Naive thymus-derived CD8-positive, alpha-beta T cell (primary cell): Measurements from ENCODE around the gene PTBP3. TPM values are rescaled to one million over a fixed set of nuclear protein-coding genes. Genes with fewer than 3 reads are reported as not detected.
"Not testable (repeated sequence)": the region's sequence is repeated elsewhere in the genome, so short reads cannot be mapped to it uniquely, and the experiment has no call there.

ENCODE experiments used
- ATAC-seq, 2 donors: fragments of 150-1000 bp; cut with Tn5 transposase in 1 of 2; sonication (Bioruptor Pico), chemical (Tn5 transposase) in 1 of 2; 1 replicate in 1 of 2; 2 replicates in 1 of 2; pipeline ENCODE4 v1.10.0; 2021; ENCODE audit warnings: mild to moderate bottlenecking in 2 of 2, moderate library complexity in 2 of 2
- POLR2A ChIA-PET: fragments of 350-600 bp; sonication (Branson Sonifier 250); formaldehyde crosslinking; loops from one replicate; lab custom pipeline; 2021; ENCODE audit warnings: antibody characterized with exemption; lab: Charles Lee
- DNase-seq, 10 donors: peaks; one replicate each; pipeline versions ENCODE4 v3.0.0 to v3.0.0-alpha.2; 2020 to 2022
- H3K27ac Mint-ChIP-seq, 10 donors: one replicate each; pipeline ENCODE4 v1.8.0; 2020 to 2022; ENCODE audit warnings: mild to moderate bottlenecking in 10 of 10, mixed read lengths in 10 of 10, moderate library complexity in 4 of 10, inconsistent platforms in 1 of 10
- H3K27me3 Mint-ChIP-seq, 5 donors: one replicate each; pipeline ENCODE4 v1.8.0; 2021 to 2022; ENCODE audit warnings: mixed read lengths in 5 of 5
- H3K36me3 Mint-ChIP-seq, 3 donors: one replicate each; pipeline ENCODE4 v1.8.0; 2020 to 2022; ENCODE audit warnings: mixed read lengths in 3 of 3, mild to moderate bottlenecking in 2 of 3, inconsistent platforms in 1 of 3
- H3K4me1 Mint-ChIP-seq, 4 donors: one replicate each; pipeline ENCODE4 v1.8.0; 2021 to 2022; ENCODE audit warnings: mixed read lengths in 4 of 4
- H3K4me3 Mint-ChIP-seq, 10 donors: one replicate each; pipeline ENCODE4 v1.8.0; 2020 to 2022; ENCODE audit warnings: mild to moderate bottlenecking in 10 of 10, mixed read lengths in 10 of 10, moderate library complexity in 6 of 10, inconsistent platforms in 1 of 10
- H3K9me3 Mint-ChIP-seq, 9 donors: one replicate each; pipeline ENCODE4 v1.8.0; 2020 to 2022; ENCODE audit warnings: mixed read lengths in 9 of 9, mild to moderate bottlenecking in 3 of 9, inconsistent platforms in 1 of 9, moderate library complexity in 1 of 9
- polyA plus RNA-seq, 3 donors: library from polyadenylated mRNA; unstranded; fragments of 300-500 nt; fragmentation: Illumina TruSeq; gene quantifications; one replicate each; pipeline ENCODE4 v1.2.3, GENCODE V29; 2021
- total RNA-seq, 8 experiments: library from RNA in 2 of 8; stranded (reverse) in 2 of 8; gene quantifications; one replicate each; pipeline ENCODE4 v1.2.3 and lab custom pipeline; 2021 to 2026

The PTBP3 gene
- total and polyA plus RNA-seq, 5 experiments from 2014 or later = 32.1 to 123 (median 51.0) TPM

DNA sequence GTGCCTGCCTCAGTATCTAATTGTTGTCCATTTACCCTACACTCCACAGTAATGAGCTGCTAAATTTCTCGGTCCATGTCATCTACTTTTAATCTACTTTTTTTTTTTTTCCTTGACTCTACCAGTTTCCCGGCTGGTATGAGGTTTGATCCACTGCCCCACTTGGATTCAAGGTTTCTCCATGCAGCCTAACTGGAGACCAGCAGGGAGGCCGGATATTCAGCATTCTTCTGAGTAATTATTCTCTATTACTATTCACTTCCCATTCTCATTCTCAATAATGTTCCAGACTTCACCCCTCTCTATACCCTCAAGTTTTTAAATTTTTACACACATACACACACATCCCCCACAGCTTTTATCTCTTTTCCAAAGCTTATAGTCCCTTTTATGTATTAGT is 107.3 kb downstream of the PTBP3 start:
- peaks cover 0 to 5% (median 2%) of the 10 kb centered on the region in 4 donors for H3K4me1 Mint-ChIP-seq
- peak overlapping the region in 1 of 10 donors; percentile 70 for H3K27ac Mint-ChIP-seq
- peaks cover 5 to 91% (median 47%) of the 10 kb centered on the region in 3 donors for H3K36me3 Mint-ChIP-seq
- DNase-seq (no peak), ATAC-seq (no peak)
- POLR2A ChIA-PET = no interaction called here
- H3K27me3 Mint-ChIP-seq = no peaks in the 10 kb centered on the region
- H3K4me3 Mint-ChIP-seq = no peak overlapping the region
- no peaks in the 10 kb centered on the region for H3K9me3 Mint-ChIP-seq

DNA sequence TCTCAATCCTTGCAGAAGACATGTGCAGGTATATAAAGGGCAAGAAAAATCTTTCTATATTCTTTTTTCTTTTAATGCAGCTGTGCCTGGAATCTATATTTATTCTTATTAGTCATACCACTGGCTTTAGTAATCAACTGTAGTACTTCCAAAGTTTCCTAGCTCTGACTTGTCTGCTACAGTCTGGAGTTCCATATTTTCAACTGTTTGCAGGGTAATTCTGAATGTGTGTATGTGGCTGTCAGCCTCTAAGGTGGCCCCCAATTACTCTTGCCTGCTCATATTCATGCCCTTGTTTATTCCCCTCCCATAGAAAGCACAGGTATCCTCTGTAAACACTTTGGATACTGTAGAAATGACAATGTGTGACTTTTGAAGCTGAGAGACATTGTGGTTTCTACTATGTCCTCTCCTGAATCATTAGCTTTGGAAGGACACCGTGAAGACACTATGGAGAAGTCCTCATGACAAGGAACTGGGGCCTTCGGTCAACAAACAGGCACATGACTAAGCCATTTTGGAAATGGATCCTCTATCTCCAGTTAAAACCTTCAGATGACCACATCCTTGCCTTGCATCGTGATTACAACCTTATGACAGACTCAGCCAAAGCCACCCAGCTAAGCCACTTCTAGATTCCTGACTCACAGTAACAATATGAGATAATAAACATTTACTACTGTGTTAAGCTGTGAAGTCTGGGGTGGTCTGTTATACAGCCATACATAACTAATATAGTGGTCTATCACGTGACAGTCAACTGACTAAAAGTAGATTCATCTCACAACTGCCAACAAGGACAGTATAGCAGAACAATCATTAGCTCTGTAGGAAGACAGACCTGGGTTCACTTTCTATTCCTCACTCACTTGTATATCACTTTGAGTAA is 108.8 kb downstream of the PTBP3 start:
- H3K4me3 Mint-ChIP-seq = no peak overlapping the region
- POLR2A ChIA-PET = interaction anchor here (0.5 to 1.0 kb wide), 4 partner anchors 12 to 638 kb away, joined by 3 to 6 read pairs (median 4); no protein-coding TSS in a partner anchor
- no peaks in the 10 kb centered on the region for H3K27me3 Mint-ChIP-seq
- DNase-seq (no peak), ATAC-seq (no peak)
- H3K9me3 Mint-ChIP-seq = no peaks in the 10 kb centered on the region
- H3K27ac Mint-ChIP-seq = peak overlapping the region in 1 of 10 donors; percentile 69
- peaks cover 5 to 88% (median 48%) of the 10 kb centered on the region in 3 donors for H3K36me3 Mint-ChIP-seq
- H3K4me1 Mint-ChIP-seq = peaks cover 2 to 8% (median 5%) of the 10 kb centered on the region in 4 donors

DNA sequence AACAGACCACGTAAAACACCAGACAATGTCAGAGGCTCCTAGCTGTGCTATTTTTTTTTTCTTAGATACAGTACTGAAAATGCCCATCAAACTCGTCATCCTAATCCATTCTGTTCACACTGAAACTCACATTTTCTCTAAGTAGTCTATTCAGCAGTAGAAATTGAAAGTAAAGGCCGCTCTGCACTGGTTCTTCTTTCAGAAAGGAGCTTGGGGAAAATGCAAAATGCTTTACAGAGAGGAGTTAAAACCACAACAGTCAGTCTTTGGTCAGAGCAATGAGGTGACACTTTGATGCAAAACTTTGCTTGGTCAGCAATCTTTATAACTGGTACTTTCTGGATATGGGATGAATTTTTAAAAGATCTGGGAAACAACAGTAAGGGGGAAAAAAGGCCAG is 114.5 kb downstream of the PTBP3 start:
- Mint-ChIP-seq H3K4me3 (peak overlapping the region in 2 of 10 donors; percentile 19 to 26), H3K4me1 (peaks cover 5 to 20% (median 13%) of the 10 kb centered on the region in 4 donors), H3K27me3 (no peaks in the 10 kb centered on the region), H3K27ac (peak overlapping the region in 7 of 10 donors; percentile 6 to 83 (median 49)), H3K36me3 (peaks cover 11 to 77% (median 37%) of the 10 kb centered on the region in 3 donors), H3K9me3 (no peaks in the 10 kb centered on the region)
- POLR2A ChIA-PET = no interaction called here
- ATAC-seq (no peak), DNase-seq (no peak)

DNA sequence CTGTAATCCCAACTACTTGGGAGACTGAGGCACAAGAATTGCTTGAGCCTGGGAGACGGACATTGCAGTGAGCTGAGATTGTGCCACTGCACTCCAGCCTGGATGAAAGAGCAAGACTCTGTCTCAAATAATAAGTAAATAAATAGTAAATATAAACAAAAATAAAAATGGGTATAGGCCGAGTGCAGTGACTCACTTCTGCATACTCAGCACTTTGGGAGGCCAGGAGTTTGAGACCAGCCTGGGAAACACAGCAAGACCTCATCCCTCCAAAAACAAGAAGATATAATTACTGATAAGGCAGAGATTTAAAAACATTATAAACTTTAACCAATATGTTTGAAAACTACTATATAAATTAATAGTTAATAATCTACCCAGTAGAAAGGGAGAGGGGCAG is 120.5 kb downstream of the PTBP3 start:
- Mint-ChIP-seq H3K4me3 (no peak overlapping the region), H3K27ac (no peak overlapping the region), H3K27me3 (no peaks in the 10 kb centered on the region), H3K9me3 (peaks cover 6 to 23% (median 11%) of the 10 kb centered on the region in 9 donors), H3K4me1 (peaks cover 0 to 4% (median 0%) of the 10 kb centered on the region in 4 donors), H3K36me3 (peaks cover 43 to 84% (median 69%) of the 10 kb centered on the region in 3 donors)
- POLR2A ChIA-PET = no interaction called here
- ATAC-seq (no peak), DNase-seq (no peak)

DNA sequence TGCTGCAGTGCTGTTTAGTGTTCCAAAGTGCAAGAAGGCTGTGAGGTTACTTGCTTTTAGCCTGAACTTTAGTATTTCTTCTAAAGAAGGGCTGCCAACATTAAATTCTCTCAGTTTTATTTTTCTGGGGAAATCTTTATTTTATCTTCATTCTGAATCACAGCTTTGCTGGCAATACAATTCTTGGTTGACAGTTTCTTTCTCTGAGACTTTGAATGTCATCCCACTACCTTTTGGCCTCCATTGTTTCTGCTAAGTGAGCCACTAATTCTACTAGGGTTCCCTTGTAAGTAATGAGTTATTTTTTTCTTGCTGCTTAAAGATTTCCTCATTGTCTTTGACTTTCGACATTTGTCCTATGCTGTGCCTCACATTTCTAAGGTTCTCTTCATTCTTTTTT is 126.0 kb downstream of the PTBP3 start:
- Mint-ChIP-seq H3K4me1 (peaks cover 0 to 2% (median 0%) of the 10 kb centered on the region in 4 donors), H3K4me3 (no peak overlapping the region), H3K36me3 (peaks cover 56 to 73% (median 56%) of the 10 kb centered on the region in 3 donors), H3K27ac (no peak overlapping the region), H3K27me3 (no peaks in the 10 kb centered on the region), H3K9me3 (peaks cover 14 to 62% (median 26%) of the 10 kb centered on the region in 9 donors)
- POLR2A ChIA-PET = no interaction called here
- no peak for ATAC-seq
- DNase-seq = no peak

DNA sequence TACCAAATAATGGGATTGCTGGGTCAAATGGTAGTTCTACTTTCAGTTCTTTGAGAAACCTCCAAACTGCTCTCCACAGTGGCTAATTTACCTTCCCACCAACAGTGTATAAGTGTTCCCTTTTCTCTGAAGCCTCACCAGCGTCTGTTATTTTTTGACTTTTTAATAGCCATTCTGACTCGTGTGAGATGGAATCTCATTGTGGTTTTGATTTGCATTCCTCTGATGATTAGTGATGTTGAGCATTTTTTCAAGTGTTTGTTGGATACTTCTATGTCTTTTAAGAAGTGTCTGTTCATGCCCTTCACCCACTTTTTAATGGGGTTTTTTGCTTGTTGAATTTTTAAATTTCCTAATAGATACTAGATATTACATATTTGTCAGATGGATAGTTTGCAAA is 129.9 kb downstream of the PTBP3 start:
- Mint-ChIP-seq H3K9me3 (peaks cover 9 to 57% (median 29%) of the 10 kb centered on the region in 9 donors), H3K27me3 (no peaks in the 10 kb centered on the region), H3K4me3 (no peak overlapping the region), H3K4me1 (peaks cover 0 to 2% (median 0%) of the 10 kb centered on the region in 4 donors), H3K36me3 (peaks cover 18 to 40% (median 33%) of the 10 kb centered on the region in 3 donors), H3K27ac (no peak overlapping the region)
- no peak for DNase-seq
- POLR2A ChIA-PET = no interaction called here
- ATAC-seq = no peak

DNA sequence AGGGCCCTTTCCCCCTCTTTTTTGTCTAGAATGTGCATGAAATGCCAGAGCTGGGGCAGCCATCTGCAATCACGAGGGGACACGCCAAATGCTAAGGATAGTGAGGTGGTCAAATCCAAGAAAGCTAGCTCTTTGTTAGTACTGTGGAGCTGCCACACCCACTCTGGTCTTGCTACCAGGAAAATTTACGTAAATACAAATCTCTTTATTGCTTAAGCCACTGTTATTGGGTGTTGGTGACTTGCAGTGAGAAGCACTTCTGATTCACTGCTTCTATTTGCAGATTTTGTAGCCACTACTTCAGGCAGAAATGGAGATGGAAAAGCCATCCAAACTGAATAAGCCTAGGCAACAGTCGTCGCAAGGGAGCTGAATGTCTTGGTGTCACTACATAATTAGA is 132.7 kb downstream of the PTBP3 start:
- Mint-ChIP-seq H3K4me1 (peaks cover 0 to 2% (median 0%) of the 10 kb centered on the region in 4 donors), H3K9me3 (peaks cover 0 to 29% (median 12%) of the 10 kb centered on the region in 9 donors), H3K4me3 (no peak overlapping the region), H3K36me3 (peaks cover 2 to 14% (median 14%) of the 10 kb centered on the region in 3 donors), H3K27ac (peak overlapping the region in 1 of 10 donors; percentile 3), H3K27me3 (no peaks in the 10 kb centered on the region)
- no peak for ATAC-seq
- no peak for DNase-seq
- POLR2A ChIA-PET = no interaction called here

DNA sequence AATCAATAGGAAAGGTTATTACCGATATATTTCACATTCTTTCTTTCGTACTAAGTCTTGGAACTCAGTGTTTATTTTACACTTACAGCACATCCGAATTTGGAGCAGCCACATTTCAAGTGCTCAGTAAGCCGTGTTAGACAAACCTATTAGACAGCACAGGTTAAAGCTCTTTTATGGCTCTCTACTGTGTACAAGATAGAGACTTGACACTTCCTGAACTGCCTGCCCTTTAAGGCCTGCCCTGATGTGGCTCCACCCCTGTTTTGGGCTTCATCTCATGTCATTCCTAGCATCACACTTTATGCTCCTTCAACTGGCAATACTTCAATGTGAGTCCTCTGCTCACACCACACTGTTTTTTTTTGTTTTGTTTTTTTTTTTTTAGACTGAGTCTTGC is 134.8 kb downstream of the PTBP3 start:
- DNase-seq = no peak
- no peak for ATAC-seq
- H3K9me3 Mint-ChIP-seq = peaks cover 0 to 18% (median 5%) of the 10 kb centered on the region in 9 donors
- H3K4me3 Mint-ChIP-seq = no peak overlapping the region
- H3K4me1 Mint-ChIP-seq = peaks cover 0 to 2% (median 0%) of the 10 kb centered on the region in 4 donors
- peak overlapping the region in 1 of 10 donors; percentile 62 for H3K27ac Mint-ChIP-seq
- peaks cover 2 to 7% (median 5%) of the 10 kb centered on the region in 3 donors for H3K36me3 Mint-ChIP-seq
- H3K27me3 Mint-ChIP-seq = no peaks in the 10 kb centered on the region
- POLR2A ChIA-PET = no interaction called here

DNA sequence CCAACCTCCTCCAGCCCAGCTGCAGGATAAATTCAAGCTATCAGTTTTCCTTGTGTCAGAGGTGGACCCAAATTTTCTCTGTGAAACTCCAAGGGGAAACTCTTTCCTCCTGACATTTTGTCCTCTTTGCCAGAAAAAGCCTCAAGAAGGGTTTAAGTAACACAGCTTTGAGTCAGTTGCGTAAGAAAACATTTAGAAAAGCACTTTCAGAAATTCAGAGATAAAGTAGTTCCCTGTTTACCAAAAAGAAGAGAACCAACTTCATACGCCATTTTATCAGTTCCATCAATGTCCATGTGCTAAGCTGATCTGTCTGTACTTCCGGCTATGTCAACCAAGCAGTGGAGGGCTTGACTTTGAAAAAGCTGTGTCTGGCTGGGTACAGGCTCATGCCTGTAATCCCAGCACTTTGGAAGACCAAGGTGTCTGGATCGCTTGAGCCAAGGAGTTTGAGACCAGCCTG is 138.4 kb downstream of the PTBP3 start:
- Mint-ChIP-seq H3K9me3 (peaks cover 0 to 2% (median 0%) of the 10 kb centered on the region in 9 donors), H3K4me1 (peaks cover 0 to 2% (median 0%) of the 10 kb centered on the region in 4 donors), H3K4me3 (no peak overlapping the region), H3K27ac (peak overlapping the region in 2 of 10 donors; percentile 47 to 55), H3K27me3 (no peaks in the 10 kb centered on the region), H3K36me3 (peaks cover 0 to 7% (median 4%) of the 10 kb centered on the region in 3 donors)
- POLR2A ChIA-PET = no interaction called here
- ATAC-seq (no peak), DNase-seq (no peak)

DNA sequence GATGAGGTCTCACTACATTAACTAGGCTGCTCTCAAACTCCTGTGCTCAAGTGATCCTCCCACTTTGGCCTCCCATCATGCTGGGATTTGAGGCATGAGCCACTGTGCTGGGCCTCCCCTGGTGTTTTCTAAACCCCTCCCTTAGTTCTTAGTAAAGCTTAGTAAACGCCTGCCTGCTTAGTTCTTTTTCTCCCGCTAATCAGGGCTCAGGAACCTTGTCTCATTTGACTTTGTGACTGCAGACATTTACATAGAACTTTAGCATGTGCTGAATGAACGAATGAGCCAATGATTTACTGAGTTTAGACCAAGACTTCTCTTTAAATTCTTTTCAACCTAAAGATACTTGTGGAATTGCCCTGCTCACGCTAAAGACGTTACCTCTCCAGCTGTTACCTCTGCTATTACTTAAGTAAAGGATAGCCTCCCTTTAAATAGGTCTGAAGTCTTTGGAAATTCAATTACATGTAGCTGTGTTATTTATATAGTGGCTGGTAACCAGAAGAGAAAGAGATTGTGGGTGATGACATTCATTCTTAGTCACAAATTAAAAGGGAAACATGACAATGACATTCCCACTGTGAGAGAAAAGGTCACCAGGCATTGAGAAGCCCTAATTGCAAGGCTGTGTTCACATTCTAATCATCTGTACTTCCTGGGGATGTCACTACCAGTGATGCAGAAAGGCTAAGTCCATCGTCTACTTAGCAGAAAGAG is 139.7 kb downstream of the PTBP3 start:
- Mint-ChIP-seq H3K36me3 (peaks cover 0 to 7% (median 4%) of the 10 kb centered on the region in 3 donors), H3K27ac (no peak overlapping the region), H3K27me3 (no peaks in the 10 kb centered on the region), H3K4me3 (no peak overlapping the region), H3K4me1 (no peaks in the 10 kb centered on the region), H3K9me3 (peaks cover 0 to 2% (median 0%) of the 10 kb centered on the region in 9 donors)
- POLR2A ChIA-PET = no interaction called here
- ATAC-seq = no peak
- no peak for DNase-seq

DNA sequence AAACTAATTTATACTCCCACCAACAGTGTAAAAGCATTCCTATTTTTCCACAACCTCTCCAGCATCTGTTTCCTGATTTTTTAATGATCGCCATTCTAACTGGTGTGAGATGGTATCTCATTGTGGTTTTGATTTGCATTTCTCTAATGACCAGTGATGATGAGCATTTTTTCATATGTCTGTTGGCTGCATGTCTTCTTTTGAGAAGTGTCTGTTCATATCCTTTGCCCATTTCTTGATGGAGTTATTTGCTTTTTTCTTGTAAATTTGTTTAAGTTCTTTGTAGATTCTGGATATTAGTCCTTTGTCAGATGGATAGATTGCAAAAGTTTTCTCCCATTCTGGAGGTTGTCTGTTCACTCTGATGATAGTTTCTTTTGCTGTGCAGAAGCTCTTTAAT is 143.1 kb downstream of the PTBP3 start:
- DNase-seq, ATAC-seq, H3K4me3 Mint-ChIP-seq, H3K36me3 Mint-ChIP-seq, H3K27ac Mint-ChIP-seq, H3K4me1 Mint-ChIP-seq, H3K27me3 Mint-ChIP-seq, H3K9me3 Mint-ChIP-seq, POLR2A ChIA-PET: not testable (repeated sequence)

DNA sequence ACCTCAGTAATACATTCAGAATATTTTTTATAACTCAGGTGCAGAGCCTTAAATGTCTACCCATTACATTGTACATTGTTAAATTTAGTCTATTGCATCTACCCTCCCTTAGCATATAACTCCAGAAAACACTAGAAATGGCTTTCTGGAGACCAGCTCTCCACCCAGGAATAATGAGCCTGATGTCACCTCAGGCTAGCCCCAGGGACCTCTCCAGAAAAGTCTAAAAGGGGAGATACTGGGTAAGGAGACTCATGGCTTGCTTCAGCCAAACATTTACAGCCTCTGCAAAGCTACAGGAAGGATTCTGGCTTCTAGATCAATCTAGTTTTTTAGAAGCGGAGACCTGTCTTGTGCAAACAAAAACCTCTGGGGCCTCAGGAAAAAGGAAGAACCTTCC is 144.5 kb downstream of the PTBP3 start:
- peaks cover 0 to 2% (median 0%) of the 10 kb centered on the region in 9 donors for H3K9me3 Mint-ChIP-seq

More for the DNA sequence above, 144.5 kb downstream of the PTBP3 start:
- H3K36me3 Mint-ChIP-seq = peaks cover 0 to 7% (median 2%) of the 10 kb centered on the region in 3 donors
- no peak for ATAC-seq
- no peaks in the 10 kb centered on the region for H3K27me3 Mint-ChIP-seq
- no peak for DNase-seq
- peaks cover 0 to 6% (median 3%) of the 10 kb centered on the region in 4 donors for H3K4me1 Mint-ChIP-seq
- H3K4me3 Mint-ChIP-seq = no peak overlapping the region
- H3K27ac Mint-ChIP-seq = peak overlapping the region in 1 of 10 donors; percentile 57
- POLR2A ChIA-PET = no interaction called here
